Endothelial cell of umbilical vein (primary cell): ENCODE measurements around the gene PABPN1.

ENCODE experiments used
- EZH2 ChIP-seq: IDR thresholded peaks from 2 replicates; pipeline ENCODE4 v1.6.1; 2012; ENCODE audit warnings: borderline replicate concordance, low read depth, mild to moderate bottlenecking, moderate library complexity, low read length, inconsistent platforms; ENCODE audit not compliant: severe bottlenecking
- MYC ChIP-seq: IDR thresholded peaks from one replicate; pipeline ENCODE4 v1.6.1; 2011; ENCODE audit warnings: mild to moderate bottlenecking, low read depth, low read length
- POLR2A ChIP-seq: IDR thresholded peaks from 2 replicates; pipeline ENCODE4 v1.6.1; 2012; ENCODE audit warnings: low read depth, mild to moderate bottlenecking, control low read depth, low read length
- POLR2AphosphoS5 ChIP-seq: IDR thresholded peaks from 2 replicates; pipeline ENCODE4 v1.6.1; 2012; ENCODE audit warnings: low read depth, mild to moderate bottlenecking, control low read depth, low read length, moderate library complexity; ENCODE audit not compliant: insufficient read depth
- TF ChIP-seq, protein P1 (sequence below), 2 donors: IDR thresholded peaks; 1 replicate in 1 of 2; 2 replicates in 1 of 2; pipeline ENCODE4 v1.5.1; 2011; ENCODE audit warnings: low read length in 2 of 2, mild to moderate bottlenecking in 2 of 2, moderate library complexity in 2 of 2, control low read depth in 1 of 2, inconsistent platforms in 1 of 2, low read depth in 1 of 2; ENCODE audit not compliant: insufficient read depth in 1 of 2; ENCODE audit errors: extremely low read depth in 1 of 2

DNA sequence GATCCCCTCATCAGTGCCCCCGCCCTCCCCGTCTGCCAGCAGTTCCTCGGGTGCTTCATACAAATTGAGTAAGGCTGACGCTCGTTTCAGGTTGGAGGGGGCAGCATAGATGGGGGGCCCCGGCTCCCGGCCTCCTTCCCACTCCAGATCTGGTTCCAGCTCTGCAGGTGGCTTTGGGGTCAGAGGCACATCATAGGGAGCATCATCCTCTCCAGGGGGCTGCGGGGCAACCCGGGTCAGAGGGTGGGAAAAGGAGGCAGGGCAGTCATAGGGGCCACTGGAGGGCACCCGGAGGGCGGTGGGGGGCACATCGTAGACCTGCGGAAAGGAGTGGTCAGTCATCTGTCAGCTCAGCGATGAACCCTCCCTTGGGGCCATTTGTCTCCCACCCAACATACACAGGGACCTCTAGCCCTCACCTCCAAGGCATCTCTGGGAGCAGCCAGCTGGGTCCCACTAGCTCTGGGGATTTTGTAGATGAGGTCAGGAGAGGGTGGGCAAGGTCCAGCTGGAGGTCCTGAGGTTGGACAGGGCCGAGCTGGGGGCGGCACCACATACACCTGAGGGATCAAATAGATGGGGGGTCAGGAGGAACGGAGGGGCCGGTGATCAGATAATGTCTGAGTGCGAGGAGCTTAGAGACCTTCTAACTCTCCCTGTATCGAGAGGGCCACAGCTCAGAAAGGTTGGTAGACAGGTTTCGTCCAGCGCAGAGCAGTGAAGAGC is 38.6 kb downstream of the PABPN1 start:
- no peak for TF ChIP-seq MYC
- no peak for TF ChIP-seq POLR2A
- TF ChIP-seq, protein P1, sequence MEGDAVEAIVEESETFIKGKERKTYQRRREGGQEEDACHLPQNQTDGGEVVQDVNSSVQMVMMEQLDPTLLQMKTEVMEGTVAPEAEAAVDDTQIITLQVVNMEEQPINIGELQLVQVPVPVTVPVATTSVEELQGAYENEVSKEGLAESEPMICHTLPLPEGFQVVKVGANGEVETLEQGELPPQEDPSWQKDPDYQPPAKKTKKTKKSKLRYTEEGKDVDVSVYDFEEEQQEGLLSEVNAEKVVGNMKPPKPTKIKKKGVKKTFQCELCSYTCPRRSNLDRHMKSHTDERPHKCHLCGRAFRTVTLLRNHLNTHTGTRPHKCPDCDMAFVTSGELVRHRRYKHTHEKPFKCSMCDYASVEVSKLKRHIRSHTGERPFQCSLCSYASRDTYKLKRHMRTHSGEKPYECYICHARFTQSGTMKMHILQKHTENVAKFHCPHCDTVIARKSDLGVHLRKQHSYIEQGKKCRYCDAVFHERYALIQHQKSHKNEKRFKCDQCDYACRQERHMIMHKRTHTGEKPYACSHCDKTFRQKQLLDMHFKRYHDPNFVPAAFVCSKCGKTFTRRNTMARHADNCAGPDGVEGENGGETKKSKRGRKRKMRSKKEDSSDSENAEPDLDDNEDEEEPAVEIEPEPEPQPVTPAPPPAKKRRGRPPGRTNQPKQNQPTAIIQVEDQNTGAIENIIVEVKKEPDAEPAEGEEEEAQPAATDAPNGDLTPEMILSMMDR (IDR thresholded peaks at IDR 0.05; ENCODE audit: extremely low read depth in 1 of 2, insufficient read depth in 1 of 2, low read depth in 1 of 2, low read length in 2 of 2), result no peak
- TF ChIP-seq EZH2, result no peak
- no peak for TF ChIP-seq POLR2AphosphoS5
